Naive thymus-derived CD8-positive, alpha-beta T cell (primary cell): Measurements from ENCODE around the gene ANKIB1. TPM values are rescaled to one million over a fixed set of nuclear protein-coding genes. Genes with fewer than 3 reads are reported as not detected.
A peak's percentile ranks its signal among the peaks of the same experiment; 100 is the strongest.

Source experiments
- ATAC-seq, 2 donors: fragments of 150-1000 bp; cut with Tn5 transposase in 1 of 2; sonication (Bioruptor Pico), chemical (Tn5 transposase) in 1 of 2; 1 replicate in 1 of 2; 2 replicates in 1 of 2; pipeline ENCODE4 v1.10.0; 2021; ENCODE audit warnings: mild to moderate bottlenecking in 2 of 2, moderate library complexity in 2 of 2
- POLR2A ChIA-PET: fragments of 350-600 bp; sonication (Branson Sonifier 250); formaldehyde crosslinking; loops from one replicate; lab custom pipeline; 2021; ENCODE audit warnings: antibody characterized with exemption; lab: Charles Lee
- DNase-seq, 10 donors: peaks; one replicate each; pipeline versions ENCODE4 v3.0.0 to v3.0.0-alpha.2; 2020 to 2022
- H3K27ac Mint-ChIP-seq, 10 donors: one replicate each; pipeline ENCODE4 v1.8.0; 2020 to 2022; ENCODE audit warnings: mild to moderate bottlenecking in 10 of 10, mixed read lengths in 10 of 10, moderate library complexity in 4 of 10, inconsistent platforms in 1 of 10
- H3K27me3 Mint-ChIP-seq, 5 donors: one replicate each; pipeline ENCODE4 v1.8.0; 2021 to 2022; ENCODE audit warnings: mixed read lengths in 5 of 5
- H3K36me3 Mint-ChIP-seq, 3 donors: one replicate each; pipeline ENCODE4 v1.8.0; 2020 to 2022; ENCODE audit warnings: mixed read lengths in 3 of 3, mild to moderate bottlenecking in 2 of 3, inconsistent platforms in 1 of 3
- H3K4me1 Mint-ChIP-seq, 4 donors: one replicate each; pipeline ENCODE4 v1.8.0; 2021 to 2022; ENCODE audit warnings: mixed read lengths in 4 of 4
- H3K4me3 Mint-ChIP-seq, 10 donors: one replicate each; pipeline ENCODE4 v1.8.0; 2020 to 2022; ENCODE audit warnings: mild to moderate bottlenecking in 10 of 10, mixed read lengths in 10 of 10, moderate library complexity in 6 of 10, inconsistent platforms in 1 of 10
- H3K9me3 Mint-ChIP-seq, 9 donors: one replicate each; pipeline ENCODE4 v1.8.0; 2020 to 2022; ENCODE audit warnings: mixed read lengths in 9 of 9, mild to moderate bottlenecking in 3 of 9, inconsistent platforms in 1 of 9, moderate library complexity in 1 of 9
- polyA plus RNA-seq, 3 donors: library from polyadenylated mRNA; unstranded; fragments of 300-500 nt; fragmentation: Illumina TruSeq; gene quantifications; one replicate each; pipeline ENCODE4 v1.2.3, GENCODE V29; 2021
- total RNA-seq, 8 experiments: library from RNA in 2 of 8; stranded (reverse) in 2 of 8; gene quantifications; one replicate each; pipeline ENCODE4 v1.2.3 and lab custom pipeline; 2021 to 2026

Gene ANKIB1
- total RNA-seq (10 to 100 TPM; 75.8 to 91.0 TPM), polyA plus RNA-seq (10 to 100 TPM in 1 of 3 donors, 1 to 10 TPM in 2; 5.1 to 12.7 (median 9.8) TPM), total RNA-seq (lab: John Stamatoyannopoulos, UW) (91.8 to 124 (median 108) reads per million in 6 experiments)

GRCh38 chr7:92245487-92246359 is at the start of gene ANKIB1, which contains the start of gene KRIT1:
TSS of gene ANKIB1 (plus strand) at chr7:92245974. CDS start at chr7:92294979, 49,005 bp downstream.
TSS of gene KRIT1 (minus strand) at chr7:92245914. CDS start at chr7:92242135, 3,779 bp downstream.
- DNase-seq (peak; percentile 77 to 94 (median 85)), ATAC-seq (peak; percentile 81 to 85)
- POLR2A ChIA-PET = interaction anchor here (0.6 to 3.5 kb wide), 10 partner anchors 66 to 872 kb away, joined by 3 to 27 read pairs (median 5); partner anchors contain the start of genes AKAP9, CYP51A1, GATAD1 and LRRD1
- peaks cover 0 to 17% (median 6%) of the 10 kb centered on the region in 3 donors for H3K36me3 Mint-ChIP-seq
- H3K4me1 Mint-ChIP-seq = peaks cover 20 to 59% (median 45%) of the 10 kb centered on the region in 4 donors
- H3K27me3 Mint-ChIP-seq = no peaks in the 10 kb centered on the region
- no peaks in the 10 kb centered on the region for H3K9me3 Mint-ChIP-seq
- peak within 1 kb of the TSS; percentile 98 to 100 (median 99) for H3K27ac Mint-ChIP-seq
- H3K4me3 Mint-ChIP-seq = peak within 1 kb of the TSS; percentile 93 to 99 (median 98)

- DNase-seq = no peak
- POLR2A ChIA-PET = no interaction called here
- H3K9me3 Mint-ChIP-seq = peaks cover 0 to 2% (median 0%) of the 10 kb centered on the region in 9 donors
- H3K4me3 Mint-ChIP-seq = no peak overlapping the region
- ATAC-seq = no peak
- no peaks in the 10 kb centered on the region for H3K27me3 Mint-ChIP-seq
- peaks cover 0 to 8% (median 2%) of the 10 kb centered on the region in 4 donors for H3K4me1 Mint-ChIP-seq
- H3K27ac Mint-ChIP-seq = peak overlapping the region in 1 of 10 donors; percentile 22
- H3K36me3 Mint-ChIP-seq = peaks cover 6 to 71% (median 46%) of the 10 kb centered on the region in 3 donors
These were observed 45.0 kb upstream of the ANKIB1 start for GRCh38 chr7:92200791-92201190.

- Mint-ChIP-seq H3K4me1 (peaks cover 8 to 17% (median 16%) of the 10 kb centered on the region in 4 donors), H3K27me3 (no peaks in the 10 kb centered on the region), H3K4me3 (no peak overlapping the region), H3K9me3 (peaks cover 10 to 29% (median 18%) of the 10 kb centered on the region in 9 donors), H3K36me3 (peaks cover 35 to 88% (median 71%) of the 10 kb centered on the region in 3 donors), H3K27ac (no peak overlapping the region)
- ATAC-seq (no peak), DNase-seq (no peak)
- POLR2A ChIA-PET = no interaction called here
These were observed 39.8 kb upstream of the ANKIB1 start for GRCh38 chr7:92205987-92206386.

- POLR2A ChIA-PET = interaction anchor here (0.7 kb wide), 1 partner anchor 209 kb away, joined by 4 read pairs; no protein-coding TSS in a partner anchor
- H3K4me1 Mint-ChIP-seq = peaks cover 8 to 18% (median 17%) of the 10 kb centered on the region in 4 donors
- peak overlapping the region in 1 of 10 donors; percentile 9 for H3K27ac Mint-ChIP-seq
- no peak for ATAC-seq
- H3K4me3 Mint-ChIP-seq = peak overlapping the region in 1 of 10 donors; percentile 24
- peaks cover 10 to 29% (median 19%) of the 10 kb centered on the region in 9 donors for H3K9me3 Mint-ChIP-seq
- no peaks in the 10 kb centered on the region for H3K27me3 Mint-ChIP-seq
- peaks cover 40 to 89% (median 74%) of the 10 kb centered on the region in 3 donors for H3K36me3 Mint-ChIP-seq
- DNase-seq = no peak
These were observed 39.1 kb upstream of the ANKIB1 start for GRCh38 chr7:92206672-92207071.

- POLR2A ChIA-PET = no interaction called here
- no peaks in the 10 kb centered on the region for H3K27me3 Mint-ChIP-seq
These were observed 24.0 kb upstream of the ANKIB1 start for GRCh38 chr7:92221766-92222165.

GRCh38 chr7:92226981-92227380 is 18.8 kb upstream of the ANKIB1 start:
- H3K4me3 Mint-ChIP-seq = no peak overlapping the region
- H3K27ac Mint-ChIP-seq = peak overlapping the region in 4 of 10 donors; percentile 1 to 48 (median 25)
- POLR2A ChIA-PET = no interaction called here
- peaks cover 0 to 5% (median 0%) of the 10 kb centered on the region in 9 donors for H3K9me3 Mint-ChIP-seq
- H3K36me3 Mint-ChIP-seq = peaks cover 24 to 75% (median 49%) of the 10 kb centered on the region in 3 donors
- no peak for DNase-seq
- H3K4me1 Mint-ChIP-seq = peaks cover 0 to 7% (median under 1%) of the 10 kb centered on the region in 4 donors
- ATAC-seq = no peak
- H3K27me3 Mint-ChIP-seq = no peaks in the 10 kb centered on the region

More at GRCh38 chr7:92221766-92222165, 24.0 kb upstream of the ANKIB1 start:
- Mint-ChIP-seq H3K4me3 (no peak overlapping the region), H3K27ac (no peak overlapping the region), H3K4me1 (no peaks in the 10 kb centered on the region), H3K36me3 (peaks cover 10 to 82% (median 47%) of the 10 kb centered on the region in 3 donors), H3K9me3 (no peaks in the 10 kb centered on the region)
- ATAC-seq = no peak
- no peak for DNase-seq

GRCh38 chr7:92228100-92228499 is 17.7 kb upstream of the ANKIB1 start:
- no peaks in the 10 kb centered on the region for H3K27me3 Mint-ChIP-seq
- H3K4me3 Mint-ChIP-seq = no peak overlapping the region
- peaks cover 24 to 82% (median 56%) of the 10 kb centered on the region in 3 donors for H3K36me3 Mint-ChIP-seq
- peak overlapping the region in 2 of 10 donors; percentile 41 to 58 for H3K27ac Mint-ChIP-seq
- POLR2A ChIA-PET = no interaction called here
- peaks cover 0 to 7% (median under 1%) of the 10 kb centered on the region in 4 donors for H3K4me1 Mint-ChIP-seq
- no peak for ATAC-seq
- no peak for DNase-seq
- peaks cover 0 to 5% (median 0%) of the 10 kb centered on the region in 9 donors for H3K9me3 Mint-ChIP-seq

- peaks cover 0 to 5% (median 0%) of the 10 kb centered on the region in 9 donors for H3K9me3 Mint-ChIP-seq
- H3K4me1 Mint-ChIP-seq = peaks cover 0 to 7% (median under 1%) of the 10 kb centered on the region in 4 donors
- DNase-seq (no peak), ATAC-seq (no peak)
- peaks cover 24 to 84% (median 57%) of the 10 kb centered on the region in 3 donors for H3K36me3 Mint-ChIP-seq
- POLR2A ChIA-PET = no interaction called here
- H3K27ac Mint-ChIP-seq = peak overlapping the region in 1 of 10 donors; percentile 58
- no peaks in the 10 kb centered on the region for H3K27me3 Mint-ChIP-seq
- no peak overlapping the region for H3K4me3 Mint-ChIP-seq
These were observed 17.0 kb upstream of the ANKIB1 start for GRCh38 chr7:92228742-92229141.

GRCh38 chr7:92230547-92230946 is 15.2 kb upstream of the ANKIB1 start:
- POLR2A ChIA-PET = no interaction called here
- Mint-ChIP-seq H3K27me3 (no peaks in the 10 kb centered on the region), H3K27ac (peak overlapping the region in 6 of 10 donors; percentile 1 to 44 (median 20)), H3K4me3 (no peak overlapping the region), H3K36me3 (peaks cover 24 to 86% (median 56%) of the 10 kb centered on the region in 3 donors), H3K9me3 (peaks cover 0 to 5% (median 0%) of the 10 kb centered on the region in 9 donors), H3K4me1 (peaks cover 0 to 7% (median under 1%) of the 10 kb centered on the region in 4 donors)
- ATAC-seq (no peak), DNase-seq (no peak)

- POLR2A ChIA-PET = no interaction called here
- Mint-ChIP-seq H3K36me3 (peaks cover 0 to 42% (median 13%) of the 10 kb centered on the region in 3 donors), H3K4me1 (peaks cover 18 to 48% (median 40%) of the 10 kb centered on the region in 4 donors)
These were observed 2.8 kb upstream of the ANKIB1 start for GRCh38 chr7:92242972-92243371.

GRCh38 chr7:92244808-92245486 is 827 bp upstream of the ANKIB1 start:
- H3K4me3 Mint-ChIP-seq = peak overlapping the region; percentile 93 to 99 (median 98)
- H3K9me3 Mint-ChIP-seq = no peaks in the 10 kb centered on the region
- peak overlapping the region; percentile 98 to 100 (median 99) for H3K27ac Mint-ChIP-seq
- peaks cover 0 to 24% (median 6%) of the 10 kb centered on the region in 3 donors for H3K36me3 Mint-ChIP-seq
- ATAC-seq (peak; percentile 3 to 14), DNase-seq (peak in 4 of 10 donors; percentile 1 to 26 (median 23))
- H3K27me3 Mint-ChIP-seq = no peaks in the 10 kb centered on the region
- peaks cover 20 to 56% (median 45%) of the 10 kb centered on the region in 4 donors for H3K4me1 Mint-ChIP-seq
- POLR2A ChIA-PET = interaction anchor here (0.9 to 3.5 kb wide), 8 partner anchors 66 to 365 kb away, joined by 3 to 27 read pairs (median 6); partner anchors contain the start of genes AKAP9, CYP51A1, GATAD1 and LRRD1

More at GRCh38 chr7:92242972-92243371, 2.8 kb upstream of the ANKIB1 start:
- no peaks in the 10 kb centered on the region for H3K27me3 Mint-ChIP-seq
- H3K9me3 Mint-ChIP-seq = no peaks in the 10 kb centered on the region
- peak overlapping the region in 4 of 10 donors; percentile 11 to 45 (median 13) for H3K4me3 Mint-ChIP-seq
- no peak for ATAC-seq
- DNase-seq = no peak
- peak overlapping the region in 1 of 10 donors; percentile 6 for H3K27ac Mint-ChIP-seq
